HG02642 (cell line): ENCODE measurements around the gene ZSCAN10.
"Not testable (repeated sequence)": the region's sequence is repeated elsewhere in the genome, so short reads cannot be mapped to it uniquely, and the experiment has no call there.

ENCODE experiments used
- ATAC-seq: cut with Tn5 transposase; IDR thresholded peaks from one replicate; pipeline ENCODE4 v1.9.1; 2021; ENCODE audit warnings: mild to moderate bottlenecking; ENCODE audit not compliant: unreplicated experiment, poor library complexity

The ZSCAN10 gene

GRCh38 chr16:3087243-3088235 is 11.6 kb downstream of the ZSCAN10 start:
- no peak for ATAC-seq

- no peak for ATAC-seq
These were observed 12.4 kb downstream of the ZSCAN10 start for GRCh38 chr16:3086596-3087242.

- no peak for ATAC-seq
These were observed 13.1 kb downstream of the ZSCAN10 start for GRCh38 chr16:3085868-3086595.

- ATAC-seq = no peak
These were observed 14.0 kb downstream of the ZSCAN10 start for GRCh38 chr16:3084969-3085670.

DNA sequence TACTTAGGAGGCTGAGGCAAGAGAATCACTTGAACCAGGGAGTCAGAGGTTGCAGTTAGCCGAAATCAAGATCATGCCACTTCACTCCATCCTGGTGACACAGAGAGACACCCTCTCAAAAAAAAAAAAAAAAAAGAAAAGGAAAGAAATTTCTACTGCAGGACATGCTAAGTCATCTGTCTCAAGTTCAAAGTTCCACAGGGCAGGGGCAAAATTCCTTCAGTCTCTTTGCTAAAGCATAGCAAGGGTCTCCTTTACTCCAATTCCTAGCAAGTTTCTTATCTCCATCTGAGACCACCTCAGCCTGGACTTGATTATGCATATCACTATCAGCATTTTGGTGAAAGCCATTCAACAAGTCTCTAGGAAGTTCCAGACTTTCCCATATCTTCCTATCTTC is 14.6 kb downstream of the ZSCAN10 start:
- no peak for ATAC-seq

GRCh38 chr16:3083408-3083807 is 15.7 kb downstream of the ZSCAN10 start:
- ATAC-seq = not testable (repeated sequence)

DNA sequence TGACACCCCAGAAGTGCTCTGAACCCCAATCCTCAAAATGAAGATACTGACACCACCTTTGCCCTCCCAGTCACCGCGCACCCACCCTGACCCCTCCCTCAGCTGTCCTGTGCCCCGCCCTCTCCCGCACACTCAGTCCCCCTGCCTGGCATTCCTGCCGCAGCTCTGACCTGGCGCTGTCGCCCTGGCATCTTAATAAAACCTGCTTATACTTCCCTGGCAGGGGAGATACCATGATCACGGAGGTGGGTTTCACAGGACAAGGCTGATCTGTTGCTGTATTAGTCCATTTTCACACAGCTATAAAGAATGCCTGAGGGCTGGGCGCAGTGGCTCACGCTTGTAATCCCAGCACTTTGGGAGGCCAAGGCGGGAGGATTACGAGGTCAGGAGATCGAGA is 17.1 kb downstream of the ZSCAN10 start:
- not testable (repeated sequence) for ATAC-seq

DNA sequence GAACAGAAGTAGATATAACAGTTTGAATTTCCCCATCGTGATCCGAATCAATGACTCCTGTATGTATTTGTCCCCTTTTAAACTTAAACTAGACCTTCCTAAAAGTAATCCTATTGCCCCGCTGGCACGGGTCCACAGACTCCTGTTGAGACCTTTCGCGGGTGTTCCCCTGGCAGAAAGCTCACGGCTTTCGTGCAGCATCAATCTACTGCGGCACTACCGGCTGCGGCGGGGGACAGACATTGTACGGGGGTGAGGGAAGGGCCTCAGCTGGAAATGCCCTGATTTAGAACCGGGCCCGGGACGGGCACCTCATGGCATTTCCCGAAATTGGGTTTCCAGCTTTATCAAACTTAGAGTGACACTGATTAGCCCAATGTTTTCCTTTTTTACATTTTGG is 19.1 kb downstream of the ZSCAN10 start:
- no peak for ATAC-seq

- ATAC-seq = no peak
These were observed 22.5 kb downstream of the ZSCAN10 start for GRCh38 chr16:3076577-3076976.

- ATAC-seq = not testable (repeated sequence)
These were observed 23.1 kb downstream of the ZSCAN10 start for GRCh38 chr16:3075946-3076345.

GRCh38 chr16:3075523-3075915 is 23.6 kb downstream of the ZSCAN10 start:
- ATAC-seq = no peak

GRCh38 chr16:3074860-3075522 is 24.1 kb downstream of the ZSCAN10 start:
- peak; percentile 51 for ATAC-seq

DNA sequence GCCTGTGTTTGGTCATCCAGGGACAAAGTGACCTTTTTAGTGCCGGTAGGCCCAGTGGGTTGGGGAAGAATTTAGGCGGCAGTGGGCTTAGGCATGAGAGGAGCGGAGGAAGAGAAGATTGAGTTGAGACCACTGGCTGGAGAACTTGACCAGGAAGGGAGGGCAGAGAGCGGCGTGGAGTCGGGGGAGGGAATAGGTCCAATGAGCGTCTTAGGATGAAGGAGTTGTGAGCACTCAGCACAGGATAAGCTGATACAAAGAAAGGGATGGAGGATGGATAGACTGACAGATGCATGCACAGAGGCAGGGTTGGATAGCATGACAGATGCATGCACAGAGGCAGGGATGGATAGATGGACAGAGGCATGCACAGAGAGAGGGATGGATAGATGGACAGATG is 25.6 kb downstream of the ZSCAN10 start:
- no peak for ATAC-seq

GRCh38 chr16:3072576-3073263 is 26.4 kb downstream of the ZSCAN10 start:
- not testable (repeated sequence) for ATAC-seq

GRCh38 chr16:3072148-3072547 is 26.9 kb downstream of the ZSCAN10 start:
- not testable (repeated sequence) for ATAC-seq

DNA sequence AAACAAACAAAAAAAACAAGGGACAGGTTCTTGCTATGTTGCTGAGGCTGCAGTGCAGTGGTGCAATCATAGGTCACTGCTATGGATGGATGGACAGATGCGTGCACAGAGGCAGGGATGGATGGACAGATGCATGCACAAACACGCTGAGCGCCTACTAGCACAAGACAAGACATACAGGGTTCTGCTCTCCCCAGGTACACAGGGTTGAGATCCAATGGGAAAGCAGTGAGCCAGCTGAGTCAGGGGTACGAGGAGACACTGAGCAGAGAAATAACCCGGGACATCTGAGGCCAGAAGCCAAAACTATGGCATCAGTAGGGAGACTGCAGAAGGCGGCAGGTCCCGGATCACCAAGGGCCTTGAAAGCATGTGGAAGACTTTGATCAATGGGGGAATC is 27.4 kb downstream of the ZSCAN10 start:
- ATAC-seq = no peak

DNA sequence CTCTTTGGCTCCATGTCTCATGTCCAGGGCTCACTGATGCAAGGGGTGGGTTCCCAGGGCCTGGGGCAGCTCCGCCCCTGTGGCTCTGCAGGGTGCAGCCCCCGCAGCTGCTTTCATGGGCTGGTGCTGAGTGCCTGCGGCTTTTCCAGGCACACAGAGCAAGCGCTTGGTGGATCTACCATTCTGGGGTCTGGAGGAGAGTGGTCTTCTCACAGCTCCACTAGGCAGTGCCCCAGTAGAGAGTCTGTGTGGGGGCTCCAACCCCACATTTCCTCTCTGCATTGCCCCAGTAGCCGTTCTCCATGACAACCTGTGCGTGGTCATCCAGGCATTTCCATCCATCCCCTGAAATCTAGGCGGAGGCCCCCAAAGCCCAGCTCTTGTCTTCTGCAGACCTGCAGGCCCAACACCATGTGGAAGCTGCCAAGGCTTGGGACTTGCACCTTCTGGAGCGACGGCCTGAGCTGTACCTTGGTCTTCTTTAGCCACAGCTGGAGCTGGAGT is 28.4 kb downstream of the ZSCAN10 start:
- no peak for ATAC-seq

- ATAC-seq = not testable (repeated sequence)
These were observed 29.9 kb downstream of the ZSCAN10 start for GRCh38 chr16:3069146-3069545.

DNA sequence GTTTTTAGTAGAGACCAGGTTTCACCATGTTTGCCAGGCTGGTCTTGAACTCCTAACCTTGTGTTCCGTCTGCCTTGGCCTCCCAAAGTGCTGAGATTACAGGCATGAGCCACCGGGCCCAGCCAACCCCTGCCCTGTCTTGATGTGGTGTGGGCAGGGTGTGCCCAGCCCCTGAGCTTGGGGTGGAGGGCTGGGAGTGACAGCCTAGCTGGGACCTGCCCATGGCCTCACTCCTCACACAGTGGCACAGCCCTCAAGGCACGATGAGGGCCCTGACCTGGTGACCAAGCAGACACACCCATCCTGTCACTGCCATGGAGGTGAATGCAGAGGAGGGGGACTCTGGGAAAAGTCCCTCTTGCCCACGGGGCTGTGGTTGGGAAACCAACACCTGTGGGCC is 30.6 kb downstream of the ZSCAN10 start:
- no peak for ATAC-seq
